LNCaP clone FGC (cell line): Measurements from ENCODE around the gene TP53TG5.

Experiments
- DNase-seq: peaks from one replicate; pipeline ENCODE4 v3.0.0-alpha.2; 2011; ENCODE audit warnings: low read depth
- H3K4me3 ChIP-seq: 2 replicates; pipeline ENCODE4 v1.5.1; 2011; ENCODE audit warnings: mild to moderate bottlenecking, low read depth, low read length, control low read depth
- CTCF ChIP-seq: IDR thresholded peaks from 2 replicates; pipeline ENCODE4 v1.5.1; 2012; ENCODE audit warnings: mild to moderate bottlenecking; ENCODE audit not compliant: control insufficient read depth, insufficient read depth; ENCODE audit errors: extremely low read depth

The TP53TG5 gene

GRCh38 chr20:45366631-45367030 is 11.5 kb downstream of the TP53TG5 start:
- H3K4me3 ChIP-seq, result no peak overlapping the region
- DNase-seq, result no peak
- TF ChIP-seq CTCF, result no peak

GRCh38 chr20:45366192-45366591 is 11.9 kb downstream of the TP53TG5 start:
- TF ChIP-seq CTCF, result no peak
- DNase-seq, result no peak
- no peak overlapping the region for H3K4me3 ChIP-seq

GRCh38 chr20:45365444-45365970 is 12.6 kb downstream of the TP53TG5 start:
- no peak for TF ChIP-seq CTCF
- H3K4me3 ChIP-seq, result no peak overlapping the region
- DNase-seq, result no peak

- no peak for DNase-seq
- TF ChIP-seq CTCF, result no peak
- peak overlapping the region; percentile 84 for H3K4me3 ChIP-seq
Measured at GRCh38 chr20:45363611-45364492, 14.3 kb downstream of the TP53TG5 start.

DNA sequence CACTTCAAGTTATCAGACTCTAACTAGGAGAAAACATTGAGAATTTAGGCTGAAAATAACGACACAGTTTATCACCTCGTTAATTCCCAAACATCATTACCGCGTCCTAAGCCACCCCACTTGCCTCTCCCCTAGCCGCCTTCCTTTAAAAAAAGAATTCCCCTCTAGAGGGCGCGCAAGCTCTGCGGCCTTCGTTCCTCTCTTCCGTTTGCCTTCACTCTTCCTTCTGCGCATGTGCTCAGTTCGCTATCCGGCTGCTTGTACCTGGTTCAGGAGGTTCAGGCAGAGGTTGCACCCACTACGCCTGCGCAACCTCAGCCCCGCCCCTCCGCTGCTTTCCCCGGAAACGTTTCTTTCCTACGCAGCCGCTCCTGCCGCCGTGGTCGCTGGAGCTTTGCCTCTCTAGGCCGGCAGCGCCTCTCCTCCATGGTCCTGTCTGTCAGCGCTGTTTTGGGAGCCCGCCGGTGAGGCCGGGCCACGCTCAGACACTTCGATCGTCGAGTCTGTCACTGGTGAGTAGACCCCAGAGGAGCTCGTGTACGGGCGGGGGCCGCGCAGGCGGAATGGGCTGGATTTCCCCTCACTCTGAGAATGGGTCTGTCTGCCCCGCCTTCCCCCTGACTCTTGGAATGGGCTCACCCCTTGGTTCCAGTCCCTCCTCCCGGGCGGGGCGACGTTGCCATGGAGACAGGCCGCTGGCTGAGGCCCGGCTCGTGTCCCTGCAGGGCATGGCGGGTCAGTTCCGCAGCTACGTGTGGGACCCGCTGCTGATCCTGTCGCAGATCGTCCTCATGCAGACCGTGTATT is 15.1 kb downstream of the TP53TG5 start, which contains the start of gene SYS1:
SYS1 (plus strand) TSS at position 353 of the 807 bp plus-strand sequence; CDS start at position 729, 376 bp downstream.
- peak; percentile 89 for TF ChIP-seq CTCF
- H3K4me3 ChIP-seq, result peak within 1 kb of the TSS; percentile 84
- peak; percentile 93 for DNase-seq

DNA sequence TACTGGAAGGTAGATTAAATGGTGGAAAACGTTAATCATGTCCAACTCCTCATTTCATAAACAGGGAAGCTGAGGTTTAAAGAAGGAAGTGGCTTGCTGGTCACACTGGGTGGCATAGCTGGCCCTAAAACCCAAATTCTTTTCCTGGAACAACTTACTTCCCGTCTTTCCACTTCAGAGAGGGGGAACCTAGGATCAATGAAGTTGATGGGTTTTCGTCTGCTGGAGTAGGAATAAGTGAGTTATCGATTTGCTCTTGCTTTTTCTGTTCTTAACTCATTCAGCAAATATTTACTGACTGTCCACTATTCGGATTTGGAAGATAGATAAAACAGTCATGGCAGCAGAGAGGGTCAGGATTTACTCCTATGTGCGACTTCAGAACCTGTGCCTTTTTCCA is 16.3 kb downstream of the TP53TG5 start:
- no peak for TF ChIP-seq CTCF
- DNase-seq, result no peak
- no peak overlapping the region for H3K4me3 ChIP-seq
